Measurements from ENCODE around the gene SRRM3.
A peak's percentile ranks its signal among the peaks of the same experiment; 100 is the strongest.
"Not testable (repeated sequence)": the region's sequence is repeated elsewhere in the genome, so short reads cannot be mapped to it uniquely, and the experiment has no call there.

The SRRM3 gene

GRCh38 chr7:76231071-76231470 is 29.4 kb downstream of the SRRM3 start:
- no peak for DNase-seq

- no peak for DNase-seq
Measured at GRCh38 chr7:76231583-76231982, 29.9 kb downstream of the SRRM3 start.

- DNase-seq: no peak
Measured at GRCh38 chr7:76232698-76233097, 31.0 kb downstream of the SRRM3 start.

- DNase-seq: peak; percentile 71
Measured at GRCh38 chr7:76233538-76234281, 32.0 kb downstream of the SRRM3 start.

GRCh38 chr7:76234282-76234584 is 32.5 kb downstream of the SRRM3 start:
- no peak for DNase-seq

GRCh38 chr7:76234931-76235441 is 33.3 kb downstream of the SRRM3 start:
- DNase-seq: peak; percentile 82

GRCh38 chr7:76236224-76236623 is 34.5 kb downstream of the SRRM3 start:
- no peak for DNase-seq

GRCh38 chr7:76238326-76238725 is 36.6 kb downstream of the SRRM3 start:
- no peak for DNase-seq

- no peak for DNase-seq
Measured at GRCh38 chr7:76241141-76241540, 39.4 kb downstream of the SRRM3 start.

- not testable (repeated sequence) for DNase-seq
Measured at GRCh38 chr7:76242517-76243063, 40.9 kb downstream of the SRRM3 start.

GRCh38 chr7:76244781-76245391 is 43.2 kb downstream of the SRRM3 start:
- no peak for DNase-seq

GRCh38 chr7:76246804-76247389 is 45.2 kb downstream of the SRRM3 start:
- DNase-seq: no peak

- no peak for DNase-seq
Measured at GRCh38 chr7:76247938-76248337, 46.2 kb downstream of the SRRM3 start.

GRCh38 chr7:76252021-76252420 is 50.3 kb downstream of the SRRM3 start:
- no peak for DNase-seq

GRCh38 chr7:76254781-76255180 is 53.1 kb downstream of the SRRM3 start:
- DNase-seq: no peak

GRCh38 chr7:76257973-76258372 is 56.3 kb downstream of the SRRM3 start:
- DNase-seq: no peak

- no peak for DNase-seq
Measured at GRCh38 chr7:76259124-76260093, 57.7 kb downstream of the SRRM3 start.

GRCh38 chr7:76260171-76260703 is 58.5 kb downstream of the SRRM3 start:
- DNase-seq: peak; percentile 62

- DNase-seq: no peak
Measured at GRCh38 chr7:76261329-76261728, 59.6 kb downstream of the SRRM3 start.

- no peak for DNase-seq
Measured at GRCh38 chr7:76261931-76262330, 60.2 kb downstream of the SRRM3 start.

GRCh38 chr7:76262683-76263402 is 61.1 kb downstream of the SRRM3 start:
- peak; percentile 40 for DNase-seq

- DNase-seq: no peak
Measured at GRCh38 chr7:76265299-76265698, 63.6 kb downstream of the SRRM3 start.
